Astrocyte of the spinal cord (primary cell): ENCODE measurements around the gene PIBF1.
A peak's percentile ranks its signal among the peaks of the same experiment; 100 is the strongest.

ENCODE experiments used
- DNase-seq: peaks from one replicate; pipeline ENCODE4 v3.0.0; 2011; ENCODE audit warnings: low read depth, low spot score
- H3K4me3 ChIP-seq: 2 replicates; pipeline ENCODE4 v1.5.1; 2011; ENCODE audit warnings: low read depth, mild to moderate bottlenecking, low read length, moderate library complexity
- in situ Hi-C: cut with HindIII; loops from 2 replicates; pipeline ENCODE4 v1.10.0; 2017; ENCODE audit warnings: low sequenced_read_pairs
- TF ChIP-seq, protein P1 (sequence below): IDR thresholded peaks from 2 replicates; pipeline ENCODE4 v1.5.1; 2012; ENCODE audit warnings: low read depth, mild to moderate bottlenecking, low read length, inconsistent platforms

PIBF1 gene

DNA sequence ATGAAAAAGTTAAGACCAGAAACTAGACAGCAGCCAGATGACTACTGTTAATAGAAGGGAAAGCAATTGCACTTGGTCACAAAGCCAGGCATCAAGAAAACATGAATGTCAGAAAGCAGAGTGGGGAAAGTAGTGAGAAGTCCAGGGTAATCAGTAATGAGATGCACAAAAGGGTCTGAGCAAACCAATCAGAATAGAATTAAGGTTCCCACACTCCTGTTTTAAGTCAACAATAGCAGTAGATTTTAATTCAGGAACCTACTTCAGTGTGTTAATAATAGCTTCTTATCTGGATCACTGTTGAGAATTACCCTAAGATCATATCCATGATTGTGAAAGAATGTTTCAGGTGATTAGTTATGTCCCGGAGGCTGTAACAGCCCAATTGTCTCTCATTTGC is 204.3 kb downstream of the PIBF1 start:
- in situ Hi-C loops, result no loop called here
- no peak for DNase-seq
- no peak overlapping the region for H3K4me3 ChIP-seq
- TF ChIP-seq, protein P1, sequence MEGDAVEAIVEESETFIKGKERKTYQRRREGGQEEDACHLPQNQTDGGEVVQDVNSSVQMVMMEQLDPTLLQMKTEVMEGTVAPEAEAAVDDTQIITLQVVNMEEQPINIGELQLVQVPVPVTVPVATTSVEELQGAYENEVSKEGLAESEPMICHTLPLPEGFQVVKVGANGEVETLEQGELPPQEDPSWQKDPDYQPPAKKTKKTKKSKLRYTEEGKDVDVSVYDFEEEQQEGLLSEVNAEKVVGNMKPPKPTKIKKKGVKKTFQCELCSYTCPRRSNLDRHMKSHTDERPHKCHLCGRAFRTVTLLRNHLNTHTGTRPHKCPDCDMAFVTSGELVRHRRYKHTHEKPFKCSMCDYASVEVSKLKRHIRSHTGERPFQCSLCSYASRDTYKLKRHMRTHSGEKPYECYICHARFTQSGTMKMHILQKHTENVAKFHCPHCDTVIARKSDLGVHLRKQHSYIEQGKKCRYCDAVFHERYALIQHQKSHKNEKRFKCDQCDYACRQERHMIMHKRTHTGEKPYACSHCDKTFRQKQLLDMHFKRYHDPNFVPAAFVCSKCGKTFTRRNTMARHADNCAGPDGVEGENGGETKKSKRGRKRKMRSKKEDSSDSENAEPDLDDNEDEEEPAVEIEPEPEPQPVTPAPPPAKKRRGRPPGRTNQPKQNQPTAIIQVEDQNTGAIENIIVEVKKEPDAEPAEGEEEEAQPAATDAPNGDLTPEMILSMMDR, result no peak

DNA sequence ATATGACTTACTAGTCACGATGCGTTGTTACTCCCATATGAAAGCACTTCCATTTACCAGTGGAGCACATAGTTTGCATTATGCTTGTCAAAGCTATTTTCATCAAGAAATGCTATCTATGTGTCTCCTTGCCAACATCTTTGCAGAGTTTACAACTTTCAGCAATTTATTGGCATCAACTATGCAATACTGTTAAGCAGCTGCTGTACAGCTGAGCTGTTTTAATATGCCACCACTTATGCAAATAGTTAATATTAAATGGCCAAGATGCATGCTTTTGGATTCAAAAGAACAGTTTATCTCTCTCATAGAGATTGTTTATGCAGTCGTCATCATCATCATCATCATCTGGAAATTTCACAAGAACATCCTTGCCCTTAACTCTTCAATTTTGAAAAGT is 209.0 kb downstream of the PIBF1 start:
- no peak overlapping the region for H3K4me3 ChIP-seq
- in situ Hi-C loops, result no loop called here
- DNase-seq, result no peak
- TF ChIP-seq, protein P1, result no peak

DNA sequence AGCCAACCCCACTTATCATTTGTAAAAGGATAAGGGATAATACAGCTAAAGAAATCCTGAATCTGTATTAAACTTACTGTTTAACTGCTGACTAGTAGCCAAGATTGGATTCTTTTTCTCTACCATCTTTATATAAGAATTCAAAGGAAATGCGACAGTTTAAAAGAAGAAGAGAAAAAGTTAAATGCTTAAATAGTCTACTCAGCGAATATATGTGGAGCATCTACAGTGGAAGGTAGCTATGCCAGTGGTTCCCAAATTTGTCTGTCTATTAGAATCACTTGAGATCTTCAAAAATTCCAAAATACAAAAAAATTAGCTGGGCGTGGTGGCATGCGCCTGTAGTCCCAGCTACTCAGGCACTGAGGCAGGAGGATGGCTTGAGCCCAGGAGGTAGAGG is 216.1 kb downstream of the PIBF1 start:
- in situ Hi-C loops, result no loop called here
- TF ChIP-seq, protein P1, result no peak
- no peak for DNase-seq
- H3K4me3 ChIP-seq, result no peak overlapping the region

DNA sequence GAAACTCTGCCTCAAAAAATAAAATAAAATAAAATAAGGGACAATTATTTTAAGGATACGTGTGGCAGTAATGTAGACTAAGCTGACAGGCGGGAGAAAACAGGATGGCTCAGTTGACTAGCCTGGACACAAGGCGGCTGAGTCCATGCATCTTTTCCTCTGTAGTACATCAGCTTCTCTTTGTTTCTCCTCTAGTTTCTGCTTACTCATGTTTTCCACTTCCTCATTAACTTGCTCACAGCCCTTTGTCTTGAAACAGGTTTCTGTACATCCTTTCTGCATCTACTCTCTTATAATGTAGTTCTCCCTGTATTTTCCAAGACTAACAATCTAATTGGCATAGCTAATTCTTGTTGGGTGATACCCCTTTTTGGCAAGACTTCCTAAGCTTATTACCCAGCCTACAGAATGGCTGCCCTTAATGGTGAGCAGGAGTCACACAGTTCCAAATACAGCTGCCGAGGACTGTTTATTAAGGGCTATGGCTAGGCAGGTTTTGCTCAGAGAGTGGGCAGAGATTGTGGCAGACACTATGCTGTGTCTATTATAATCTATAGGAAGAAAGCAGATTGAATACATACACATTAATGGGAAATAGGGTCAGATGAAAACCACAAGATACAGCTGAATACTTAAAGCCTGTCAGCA is 218.2 kb downstream of the PIBF1 start:
- in situ Hi-C loops, result no loop called here
- peak; percentile 55 for DNase-seq
- TF ChIP-seq, protein P1, result no peak
- H3K4me3 ChIP-seq, result no peak overlapping the region

DNA sequence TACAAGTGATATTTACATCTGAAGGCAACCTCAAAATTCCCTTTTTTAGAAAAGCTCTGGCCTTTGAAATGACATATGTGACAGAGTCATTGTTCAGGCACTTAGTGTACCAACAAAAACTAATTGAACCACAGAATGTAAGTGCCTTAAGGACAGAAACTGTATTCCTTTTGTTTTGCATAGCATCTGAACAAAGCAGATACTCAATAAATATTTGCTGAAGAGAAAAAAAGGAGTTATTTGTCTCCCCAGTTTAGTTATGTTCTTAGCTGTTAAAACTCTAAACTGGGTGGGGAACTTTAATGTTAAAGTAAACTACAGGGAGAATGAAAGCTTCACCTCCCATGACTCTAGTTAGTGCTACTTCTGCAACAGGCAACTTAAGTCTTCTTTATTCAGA is 220.0 kb downstream of the PIBF1 start:
- in situ Hi-C loops, result no loop called here
- TF ChIP-seq, protein P1, result no peak
- DNase-seq, result no peak
- H3K4me3 ChIP-seq, result no peak overlapping the region

DNA sequence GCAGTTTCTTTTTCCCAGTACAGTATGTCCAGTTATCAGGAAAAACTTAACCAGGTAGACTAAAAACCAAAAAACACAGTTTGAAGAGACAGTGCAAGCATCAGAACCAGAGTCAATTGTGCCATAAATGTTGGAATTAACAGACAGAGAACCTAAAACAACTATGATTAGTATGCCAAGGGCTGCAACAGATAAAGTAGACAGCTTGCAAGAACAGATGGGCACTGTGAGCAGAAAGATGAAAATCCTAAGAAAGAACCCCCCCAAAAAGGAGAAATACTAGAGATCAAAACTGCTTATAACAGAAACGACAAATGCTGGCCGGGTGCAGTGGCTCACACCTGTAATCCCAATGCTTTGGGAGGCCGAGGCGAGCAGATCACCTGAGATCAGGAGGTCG is 229.8 kb downstream of the PIBF1 start:
- H3K4me3 ChIP-seq, result no peak overlapping the region
- no peak for DNase-seq
- TF ChIP-seq, protein P1, result no peak
- in situ Hi-C loops, result no loop called here

DNA sequence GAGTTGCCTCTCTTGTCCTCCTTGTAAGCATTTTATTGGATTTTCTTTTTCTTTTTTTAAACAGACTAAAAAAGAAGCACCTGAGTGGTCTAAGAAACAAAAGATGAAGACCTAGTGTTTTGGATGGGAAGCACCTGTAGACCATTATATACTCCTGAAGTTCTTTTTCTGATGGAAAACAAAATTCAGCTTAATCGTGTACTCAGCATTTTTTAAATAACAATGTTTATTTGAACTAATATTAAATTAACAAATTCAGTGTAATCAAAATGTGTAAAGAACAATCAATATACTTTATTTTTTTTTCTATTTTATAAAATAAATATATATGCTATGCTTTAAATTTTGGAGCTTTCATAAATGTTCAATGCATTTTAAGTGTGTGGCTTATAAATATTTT is 233.9 kb downstream of the PIBF1 start:
- in situ Hi-C loops, result no loop called here
- no peak for DNase-seq
- no peak overlapping the region for H3K4me3 ChIP-seq
- TF ChIP-seq, protein P1, result no peak
